Epithelial cell of alveolus of lung (primary cell): ENCODE data around the gene OR10G8. TPM values are rescaled to one million over a fixed set of nuclear protein-coding genes. Genes with fewer than 3 reads are reported as not detected.

ENCODE experiments used
- total RNA-seq: library from RNA; depleted of rRNA; stranded (reverse); fragments of >200 nt; gene quantifications from 2 replicates; pipeline ENCODE4 v1.2.1, GENCODE V29; 2015

Gene OR10G8
- not detected in 2 replicates for total RNA-seq

GRCh38 chr11:124026498-124026897 lies at the start of gene OR10G8:
OR10G8 (plus strand) TSS chr11:124026798; CDS start chr11:124029623, 2,825 bp downstream.

GRCh38 chr11:123977731-123978347 lies 48.8 kb upstream of the OR10G8 start, which contains the start of gene OR10S1:
OR10S1 (minus strand) TSS chr11:123977781; CDS start chr11:123977664, 117 bp downstream.

GRCh38 chr11:123995119-123995518 lies 31.5 kb upstream of the OR10G8 start, which contains the start of gene OR10G6:
OR10G6 (minus strand) TSS chr11:123995161; CDS start chr11:123995161, 0 bp downstream.

GRCh38 chr11:124012697-124013096 lies 13.9 kb upstream of the OR10G8 start, which contains the start of gene OR10G4:
OR10G4 (plus strand) TSS chr11:124012997; CDS start chr11:124015575, 2,578 bp downstream.

GRCh38 chr11:124041254-124041653 lies 14.7 kb downstream of the OR10G8 start, which contains the start of gene OR10G7:
OR10G7 (minus strand) TSS chr11:124041325; CDS start chr11:124039001, 2,324 bp downstream.

Other genes with a start within 250 kb of the OR10G8 start
- not detected in 2 replicates for gene OR6M1, start 220.4 kb upstream of the OR10G8 start, total RNA-seq
- gene TMEM225, start 141.1 kb upstream of the OR10G8 start, total RNA-seq, result not detected in 2 replicates
- gene OR8D4, start 124.6 kb upstream of the OR10G8 start, total RNA-seq, result not detected in 2 replicates
- not detected in 2 replicates for gene OR4D5, start 87.2 kb upstream of the OR10G8 start, total RNA-seq
- gene OR6T1, start 83.0 kb upstream of the OR10G8 start, total RNA-seq, result not detected in 2 replicates
- not detected in 2 replicates for gene OR10S1, start 49.0 kb upstream of the OR10G8 start, total RNA-seq
- gene OR10G6, start 31.6 kb upstream of the OR10G8 start, total RNA-seq, result not detected in 2 replicates
- gene OR10G4, start 13.8 kb upstream of the OR10G8 start, total RNA-seq, result not detected in 2 replicates
- not detected in 2 replicates for gene OR10G9, start 3.8 kb upstream of the OR10G8 start, total RNA-seq
- gene OR10G7, start 14.5 kb downstream of the OR10G8 start, total RNA-seq, result not detected in 2 replicates
- gene VWA5A, start 88.7 kb downstream of the OR10G8 start, total RNA-seq, result 65.7 and 134 TPM in 2 replicates
- gene OR10D3, start 156.5 kb downstream of the OR10G8 start, total RNA-seq, result not detected in 2 replicates
- not detected in 2 replicates for gene OR8G1, start 214.3 kb downstream of the OR10G8 start, total RNA-seq
- not detected in 2 replicates for gene OR8G5, start 229.6 kb downstream of the OR10G8 start, total RNA-seq